Endothelial cell of umbilical vein (primary cell): ENCODE data around the gene DHX35.

Experiments
- CTCF ChIP-seq, 2 donors: IDR thresholded peaks; 1 replicate in 1 of 2; 2 replicates in 1 of 2; pipeline ENCODE4 v1.5.1; 2011; ENCODE audit warnings: low read length in 2 of 2, mild to moderate bottlenecking in 2 of 2, moderate library complexity in 2 of 2, control low read depth in 1 of 2, inconsistent platforms in 1 of 2, low read depth in 1 of 2; ENCODE audit not compliant: insufficient read depth in 1 of 2; ENCODE audit errors: extremely low read depth in 1 of 2
- EZH2 ChIP-seq: IDR thresholded peaks from 2 replicates; pipeline ENCODE4 v1.6.1; 2012; ENCODE audit warnings: borderline replicate concordance, low read depth, mild to moderate bottlenecking, moderate library complexity, low read length, inconsistent platforms; ENCODE audit not compliant: severe bottlenecking
- POLR2AphosphoS5 ChIP-seq: IDR thresholded peaks from 2 replicates; pipeline ENCODE4 v1.6.1; 2012; ENCODE audit warnings: low read depth, mild to moderate bottlenecking, control low read depth, low read length, moderate library complexity; ENCODE audit not compliant: insufficient read depth

GRCh38 chr20:39039261-39039660, 77.1 kb downstream of the DHX35 start:
- TF ChIP-seq CTCF (IDR thresholded peaks at IDR 0.05; ENCODE audit: extremely low read depth in 1 of 2, insufficient read depth in 1 of 2, low read depth in 1 of 2, low read length in 2 of 2): no peak
- no peak for TF ChIP-seq POLR2AphosphoS5
- TF ChIP-seq EZH2: no peak
